CD4-positive, alpha-beta T cell treated with Interleukin-6 at 100 ng/mL for 8 hours (primary cell): ENCODE results near the gene BCDIN3D.
A peak's percentile ranks its signal among the peaks of the same experiment; 100 is the strongest.
"Not testable (repeated sequence)": the region's sequence is repeated elsewhere in the genome, so short reads cannot be mapped to it uniquely, and the experiment has no call there.

ENCODE experiments used
- DNase-seq: peaks from one replicate; pipeline ENCODE4 v3.0.0-alpha.2; 2020; ENCODE audit warnings: mixed read lengths, low spot score

The BCDIN3D gene

GRCh38 chr12:49876070-49876469 lies 33.2 kb upstream of the BCDIN3D start:
- DNase-seq: no peak

- no peak for DNase-seq
Measured at GRCh38 chr12:49875115-49875720, 32.3 kb upstream of the BCDIN3D start.

GRCh38 chr12:49874142-49874897 lies 31.4 kb upstream of the BCDIN3D start:
- DNase-seq: no peak

GRCh38 chr12:49873361-49873934 lies 30.5 kb upstream of the BCDIN3D start:
- DNase-seq: no peak

- DNase-seq: no peak
Measured at GRCh38 chr12:49872781-49873181, 29.9 kb upstream of the BCDIN3D start.

GRCh38 chr12:49872381-49872780 lies 29.5 kb upstream of the BCDIN3D start:
- DNase-seq: no peak

- DNase-seq: not testable (repeated sequence)
Measured at GRCh38 chr12:49871811-49872251, 28.9 kb upstream of the BCDIN3D start.

GRCh38 chr12:49871263-49871561 lies 28.3 kb upstream of the BCDIN3D start:
- DNase-seq: no peak

- no peak for DNase-seq
Measured at GRCh38 chr12:49870501-49871262, 27.8 kb upstream of the BCDIN3D start.

- no peak for DNase-seq
Measured at GRCh38 chr12:49869816-49870500, 27.1 kb upstream of the BCDIN3D start.

- DNase-seq: no peak
Measured at GRCh38 chr12:49868952-49869815, 26.3 kb upstream of the BCDIN3D start.

GRCh38 chr12:49868449-49868848 lies 25.5 kb upstream of the BCDIN3D start:
- DNase-seq: no peak

- DNase-seq: no peak
Measured at GRCh38 chr12:49867570-49868341, 24.9 kb upstream of the BCDIN3D start.

GRCh38 chr12:49866859-49867569 lies 24.1 kb upstream of the BCDIN3D start:
- peak; percentile 63 for DNase-seq

GRCh38 chr12:49865782-49866135 lies 22.9 kb upstream of the BCDIN3D start:
- DNase-seq: no peak

GRCh38 chr12:49865109-49865781 lies 22.3 kb upstream of the BCDIN3D start:
- DNase-seq: no peak

- no peak for DNase-seq
Measured at GRCh38 chr12:49864798-49865090, 21.8 kb upstream of the BCDIN3D start.

- no peak for DNase-seq
Measured at GRCh38 chr12:49863946-49864797, 21.3 kb upstream of the BCDIN3D start.

GRCh38 chr12:49860921-49861320 lies 18.0 kb upstream of the BCDIN3D start:
- not testable (repeated sequence) for DNase-seq
